Peyer's patch (tissue), 4 donors: ENCODE measurements around the gene RAVER2.

Experiments
- POLR2A ChIP-seq, 2 donors: fragments of 450-650 bp; IDR thresholded peaks; one replicate each; pipeline ENCODE4 v1.5.1; 2017; ENCODE audit warnings: antibody characterized with exemption in 2 of 2, mild to moderate bottlenecking in 2 of 2, moderate library complexity in 2 of 2
- TF ChIP-seq, protein P1 (sequence below), 6 experiments: fragments of 450-650 bp in 4 of 6; fragments of 200-600 bp in 2 of 6; sonication (generic) in 1 of 6; IDR thresholded peaks; one replicate each; pipeline ENCODE4 v1.5.1; 2017 to 2019; ENCODE audit warnings: antibody characterized with exemption in 6 of 6, mild to moderate bottlenecking in 3 of 6, moderate library complexity in 1 of 6

DNA sequence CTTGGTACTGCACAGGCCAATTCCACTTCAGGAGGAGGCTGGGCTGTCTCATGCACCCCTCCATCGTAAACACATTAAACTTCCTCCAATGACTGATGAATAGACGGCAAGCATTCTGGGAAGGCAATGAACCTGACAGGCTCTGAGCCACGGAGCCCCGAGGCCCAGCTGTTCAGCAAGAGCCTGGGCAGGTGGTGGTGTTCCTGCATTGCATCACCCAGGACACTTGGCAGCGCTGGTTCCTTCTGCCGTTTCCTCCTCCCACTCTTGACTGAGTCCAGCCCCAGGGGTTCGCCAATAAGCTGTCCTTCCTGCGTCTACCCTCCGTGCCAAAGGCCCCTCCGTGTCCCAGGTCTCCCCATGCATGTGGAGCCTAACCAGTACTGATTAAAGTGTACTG is 111.7 kb downstream of the RAVER2 start:
- TF ChIP-seq, protein P1, sequence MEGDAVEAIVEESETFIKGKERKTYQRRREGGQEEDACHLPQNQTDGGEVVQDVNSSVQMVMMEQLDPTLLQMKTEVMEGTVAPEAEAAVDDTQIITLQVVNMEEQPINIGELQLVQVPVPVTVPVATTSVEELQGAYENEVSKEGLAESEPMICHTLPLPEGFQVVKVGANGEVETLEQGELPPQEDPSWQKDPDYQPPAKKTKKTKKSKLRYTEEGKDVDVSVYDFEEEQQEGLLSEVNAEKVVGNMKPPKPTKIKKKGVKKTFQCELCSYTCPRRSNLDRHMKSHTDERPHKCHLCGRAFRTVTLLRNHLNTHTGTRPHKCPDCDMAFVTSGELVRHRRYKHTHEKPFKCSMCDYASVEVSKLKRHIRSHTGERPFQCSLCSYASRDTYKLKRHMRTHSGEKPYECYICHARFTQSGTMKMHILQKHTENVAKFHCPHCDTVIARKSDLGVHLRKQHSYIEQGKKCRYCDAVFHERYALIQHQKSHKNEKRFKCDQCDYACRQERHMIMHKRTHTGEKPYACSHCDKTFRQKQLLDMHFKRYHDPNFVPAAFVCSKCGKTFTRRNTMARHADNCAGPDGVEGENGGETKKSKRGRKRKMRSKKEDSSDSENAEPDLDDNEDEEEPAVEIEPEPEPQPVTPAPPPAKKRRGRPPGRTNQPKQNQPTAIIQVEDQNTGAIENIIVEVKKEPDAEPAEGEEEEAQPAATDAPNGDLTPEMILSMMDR (IDR thresholded peaks at IDR 0.05): no peak
- no peak for TF ChIP-seq POLR2A (IDR thresholded peaks at IDR 0.05)
